GM11168 (cell line): Measurements from ENCODE around the gene KLHL7.
"Not testable (repeated sequence)": the region's sequence is repeated elsewhere in the genome, so short reads cannot be mapped to it uniquely, and the experiment has no call there.

Experiments used
- in situ Hi-C: fragments of 300-500 bp; cut with MboI; formaldehyde crosslinking; loops from one replicate; pipeline ENCODE4 v1.12.0; 2022; ENCODE audit warnings: low sequenced_read_pairs; ENCODE audit not compliant: unreplicated experiment

The KLHL7 gene

GRCh38 chr7:23211589-23211988, 106.0 kb downstream of the KLHL7 start:
- in situ Hi-C loops, result no loop called here

- in situ Hi-C loops, result no loop called here
Observed at GRCh38 chr7:23212395-23212794, 106.8 kb downstream of the KLHL7 start.

GRCh38 chr7:23212841-23213240, 107.3 kb downstream of the KLHL7 start:
- in situ Hi-C loops, result no loop called here

GRCh38 chr7:23213755-23214154, 108.2 kb downstream of the KLHL7 start:
- in situ Hi-C loops, result no loop called here

GRCh38 chr7:23214423-23214822, 108.8 kb downstream of the KLHL7 start:
- in situ Hi-C loops, result no loop called here

- in situ Hi-C loops, result no loop called here
Observed at GRCh38 chr7:23214938-23215337, 109.4 kb downstream of the KLHL7 start.

GRCh38 chr7:23216021-23216420, 110.4 kb downstream of the KLHL7 start:
- in situ Hi-C loops, result no loop called here

GRCh38 chr7:23218196-23218595, 112.6 kb downstream of the KLHL7 start:
- in situ Hi-C loops, result no loop called here

GRCh38 chr7:23220690-23221305, 115.2 kb downstream of the KLHL7 start:
- in situ Hi-C loops, result no loop called here

- in situ Hi-C loops, result no loop called here
Observed at GRCh38 chr7:23222439-23223030, 117.0 kb downstream of the KLHL7 start.

- in situ Hi-C loops, result not testable (repeated sequence)
Observed at GRCh38 chr7:23224364-23224763, 118.8 kb downstream of the KLHL7 start.

- in situ Hi-C loops, result no loop called here
Observed at GRCh38 chr7:23226844-23227450, 121.4 kb downstream of the KLHL7 start.
